Body of pancreas (tissue), 4 donors: ENCODE measurements around the gene MXD4.

Experiments
- CTCF ChIP-seq, 7 experiments: fragments of 450-650 bp in 4 of 7; fragments of 200-600 bp in 3 of 7; sonication (generic) in 3 of 7; IDR thresholded peaks; one replicate each; pipeline ENCODE4 v1.5.1; 2016 to 2019; ENCODE audit warnings: antibody characterized with exemption in 7 of 7
- POLR2A ChIP-seq, 3 donors: fragments of 450-650 bp; IDR thresholded peaks; one replicate each; pipeline ENCODE4 v1.6.1; 2016; ENCODE audit warnings: antibody characterized with exemption in 3 of 3, mild to moderate bottlenecking in 2 of 3

GRCh38 chr4:2285613-2286381, 23.9 kb upstream of the MXD4 start:
- TF ChIP-seq CTCF (IDR thresholded peaks at IDR 0.05) (no peak), POLR2A (IDR thresholded peaks at IDR 0.05) (no peak)
